GM18870 (cell line): ENCODE data around the gene SLC30A7.
"Not testable (repeated sequence)": the region's sequence is repeated elsewhere in the genome, so short reads cannot be mapped to it uniquely, and the experiment has no call there.

ENCODE experiments used
- ATAC-seq: cut with Tn5 transposase; IDR thresholded peaks from one replicate; pipeline ENCODE4 v1.9.1; 2021; ENCODE audit warnings: moderate library complexity; ENCODE audit not compliant: unreplicated experiment

Gene SLC30A7, protein sequence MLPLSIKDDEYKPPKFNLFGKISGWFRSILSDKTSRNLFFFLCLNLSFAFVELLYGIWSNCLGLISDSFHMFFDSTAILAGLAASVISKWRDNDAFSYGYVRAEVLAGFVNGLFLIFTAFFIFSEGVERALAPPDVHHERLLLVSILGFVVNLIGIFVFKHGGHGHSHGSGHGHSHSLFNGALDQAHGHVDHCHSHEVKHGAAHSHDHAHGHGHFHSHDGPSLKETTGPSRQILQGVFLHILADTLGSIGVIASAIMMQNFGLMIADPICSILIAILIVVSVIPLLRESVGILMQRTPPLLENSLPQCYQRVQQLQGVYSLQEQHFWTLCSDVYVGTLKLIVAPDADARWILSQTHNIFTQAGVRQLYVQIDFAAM

DNA sequence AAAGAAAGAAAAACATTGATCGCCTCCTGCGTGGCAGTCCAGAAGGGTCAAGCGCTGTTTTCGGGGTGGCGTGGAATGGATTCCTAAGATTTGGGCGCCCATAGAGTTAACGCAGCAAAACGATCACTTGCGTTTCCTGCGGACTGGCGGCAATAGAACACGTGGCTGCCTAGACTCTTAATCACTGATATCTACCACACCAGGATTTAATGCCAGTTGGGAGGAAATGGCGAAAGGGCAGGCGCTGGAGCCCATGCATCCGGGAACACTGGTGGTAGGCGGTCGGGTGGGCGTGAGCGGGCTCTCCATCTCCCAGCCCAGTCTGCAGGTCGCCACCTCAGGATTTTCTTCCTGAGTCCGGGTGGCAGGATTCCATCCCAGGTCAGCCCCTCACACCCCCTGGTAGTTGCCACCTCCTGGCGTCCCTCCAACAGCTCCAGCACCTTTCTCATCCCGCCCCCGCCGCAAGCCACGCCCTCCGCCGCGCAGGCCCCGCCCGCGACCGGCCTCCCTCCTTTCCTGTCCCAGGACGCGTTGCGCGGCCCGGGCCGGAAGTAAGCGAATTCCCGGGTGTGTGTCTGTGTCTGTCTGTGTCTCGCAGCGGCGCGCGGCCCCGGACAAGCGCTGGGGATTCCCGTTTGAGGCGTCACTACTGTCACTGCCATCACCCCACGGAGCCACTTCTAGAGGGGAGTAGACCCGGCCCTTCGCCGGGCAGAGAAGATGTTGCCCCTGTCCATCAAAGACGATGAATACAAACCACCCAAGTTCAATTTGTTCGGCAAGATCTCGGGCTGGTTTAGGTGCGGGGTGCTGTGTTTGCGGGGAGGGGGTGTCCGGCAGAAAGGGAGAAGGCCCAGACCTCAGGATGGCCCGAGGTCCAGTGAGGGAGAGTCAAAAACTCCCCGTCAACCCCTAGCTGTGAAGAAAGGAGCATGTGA lies at the start of gene SLC30A7:
Gene SLC30A7, plus strand, starts transcription at position 551 of the 941 bp plus-strand sequence. Its CDS starts 173 bp downstream, at position 724.
- peak; percentile 59 for ATAC-seq

GRCh38 chr1:100847361-100848082 lies 48.4 kb upstream of the SLC30A7 start:
- no peak for ATAC-seq

DNA sequence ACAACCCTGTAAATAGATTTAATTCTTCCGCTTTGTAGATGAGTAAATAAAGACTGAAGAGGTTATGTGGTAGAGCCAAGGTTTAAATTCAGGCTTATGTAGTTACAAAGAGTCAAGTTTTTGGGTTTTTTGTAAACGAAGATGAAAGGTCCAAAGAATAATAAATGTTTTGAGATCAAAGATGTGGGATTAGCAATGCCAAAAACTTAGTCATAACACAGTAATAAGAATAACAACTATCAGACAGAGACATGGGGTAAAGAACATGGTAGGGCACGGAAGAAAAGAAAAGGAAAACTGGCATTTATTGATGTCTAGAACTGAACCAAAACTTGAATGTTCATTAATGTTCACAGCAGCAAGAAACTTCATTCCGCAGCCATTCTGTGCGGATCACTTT lies 44.2 kb upstream of the SLC30A7 start:
- ATAC-seq, result no peak

DNA sequence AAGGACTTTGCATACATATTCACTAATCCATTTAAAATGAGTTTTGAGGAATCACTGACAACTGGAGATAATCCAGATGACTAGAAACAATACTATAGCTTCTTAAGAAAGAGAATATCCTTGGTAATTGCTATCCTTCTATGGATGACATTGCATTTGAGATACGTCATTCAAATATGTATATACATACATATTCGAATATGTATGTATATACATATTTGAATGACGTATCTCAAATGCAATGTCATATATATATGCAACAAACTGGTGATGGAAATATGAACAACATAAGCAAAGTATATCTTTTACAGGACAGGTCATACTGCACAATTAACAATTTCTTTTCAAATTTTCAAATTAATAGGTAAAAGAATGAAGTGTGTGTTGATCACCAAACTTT lies 42.9 kb upstream of the SLC30A7 start:
- no peak for ATAC-seq

DNA sequence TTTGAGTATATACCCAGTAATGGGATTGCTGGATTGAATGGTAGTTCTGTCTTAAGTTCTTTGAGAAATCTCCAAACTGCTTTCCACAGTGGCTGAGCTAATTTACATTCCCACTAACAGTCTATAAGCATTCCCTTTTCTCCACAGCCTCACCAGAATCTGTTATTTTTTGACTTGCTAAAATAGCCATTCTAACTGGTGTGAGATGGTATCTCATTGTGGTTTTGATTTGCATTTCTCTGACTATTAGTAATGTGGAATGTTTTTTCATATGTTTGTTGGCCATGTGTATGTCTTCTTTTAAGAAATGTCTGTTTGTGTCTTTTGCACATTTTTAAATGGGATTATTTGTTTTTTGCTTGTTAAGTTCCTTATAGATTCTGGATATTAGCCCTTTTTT lies 40.8 kb upstream of the SLC30A7 start:
- not testable (repeated sequence) for ATAC-seq

GRCh38 chr1:100860397-100860991 lies 35.4 kb upstream of the SLC30A7 start:
- ATAC-seq, result no peak

DNA sequence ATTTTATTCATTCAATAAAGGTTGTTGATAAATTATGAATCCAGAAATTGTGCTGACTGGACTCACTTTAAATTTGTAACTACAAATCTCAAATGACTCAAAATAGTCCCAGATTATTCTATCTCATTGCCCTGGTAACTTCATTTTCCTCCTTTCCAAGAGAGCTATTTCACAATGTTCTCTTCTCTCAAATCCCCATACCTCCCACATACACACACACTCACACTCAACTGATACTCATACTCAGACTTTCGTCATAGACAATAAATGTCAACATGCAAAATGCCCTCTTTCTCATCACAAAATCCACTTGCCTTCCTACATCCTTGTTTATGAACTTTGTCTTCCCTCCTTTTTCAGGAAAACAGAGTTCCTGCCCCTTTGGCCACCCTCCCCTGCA lies 34.5 kb upstream of the SLC30A7 start:
- ATAC-seq, result no peak

- ATAC-seq, result no peak
Observed at GRCh38 chr1:100862591-100862990, 33.3 kb upstream of the SLC30A7 start.

GRCh38 chr1:100866041-100866900 lies 29.6 kb upstream of the SLC30A7 start:
- no peak for ATAC-seq

GRCh38 chr1:100866901-100867206 lies 29.0 kb upstream of the SLC30A7 start:
- ATAC-seq, result no peak

DNA sequence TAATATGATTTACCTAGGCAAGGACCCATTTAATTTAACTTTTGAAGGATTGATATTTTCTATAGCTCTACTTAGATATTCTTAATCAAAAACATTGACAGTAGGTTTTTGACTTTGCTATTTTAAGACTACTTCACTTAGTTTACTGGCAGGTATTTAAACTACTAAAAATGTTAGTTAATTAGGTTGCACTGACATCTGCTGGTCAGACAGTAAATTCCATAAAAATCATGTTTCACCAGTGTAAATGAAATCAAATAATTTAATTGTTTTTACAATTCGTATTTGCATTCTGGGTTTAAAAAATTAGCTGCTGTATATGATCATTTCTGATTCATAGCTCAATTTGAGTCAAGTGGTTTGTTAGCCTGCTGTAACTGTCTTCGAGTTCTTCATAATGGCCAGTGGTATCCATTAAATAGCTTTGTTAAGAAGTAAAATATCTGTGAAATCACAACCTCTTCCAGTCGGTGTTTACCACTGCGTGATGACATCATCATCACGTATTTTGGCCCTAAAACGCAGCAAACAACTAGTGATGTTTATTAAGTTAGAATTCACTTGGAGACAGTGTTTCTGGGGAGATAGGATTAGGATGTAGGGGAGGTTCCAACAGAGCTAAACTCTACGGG lies 27.4 kb upstream of the SLC30A7 start:
- no peak for ATAC-seq

- ATAC-seq, result no peak
Observed at GRCh38 chr1:100869996-100870395, 25.9 kb upstream of the SLC30A7 start.

GRCh38 chr1:100874433-100874832 lies 21.5 kb upstream of the SLC30A7 start:
- ATAC-seq, result no peak

DNA sequence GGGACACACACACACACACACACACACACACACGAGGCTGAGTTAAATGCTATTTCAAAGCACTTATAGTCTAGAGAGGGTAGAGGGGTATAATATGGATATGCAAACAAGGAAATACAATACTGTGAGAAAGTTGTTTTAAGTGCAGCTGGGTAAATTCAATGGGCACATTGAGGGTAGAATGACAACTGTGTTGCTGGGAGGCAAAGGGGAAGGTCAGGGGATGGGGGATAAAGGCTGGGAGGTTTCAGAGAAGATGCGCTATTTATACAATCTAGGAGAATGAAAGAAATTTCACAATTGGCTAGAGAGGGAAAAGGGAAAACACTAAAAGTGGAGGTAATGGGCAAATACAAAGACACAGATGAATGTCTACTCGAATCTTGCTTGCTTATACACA lies 20.7 kb upstream of the SLC30A7 start:
- no peak for ATAC-seq

GRCh38 chr1:100876291-100876690 lies 19.6 kb upstream of the SLC30A7 start:
- ATAC-seq, result no peak

DNA sequence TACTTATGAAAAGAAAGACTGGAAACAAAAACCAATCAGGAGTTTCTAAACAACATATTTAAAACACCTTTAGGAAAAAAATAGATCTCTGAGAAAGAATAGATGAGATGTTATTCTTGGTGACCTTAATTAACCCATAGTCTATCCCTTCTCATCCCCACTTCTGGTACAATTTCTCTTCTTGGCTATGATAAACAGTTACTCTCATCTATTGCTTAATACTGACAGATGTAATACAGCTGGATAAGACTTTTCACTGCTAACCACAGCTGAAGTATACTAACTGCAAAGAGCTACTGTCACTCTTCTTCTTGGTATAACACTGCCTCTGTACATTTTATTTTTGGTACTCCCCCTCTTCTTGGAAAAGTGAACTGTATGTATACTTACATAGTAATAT lies 16.5 kb upstream of the SLC30A7 start:
- ATAC-seq, result no peak

DNA sequence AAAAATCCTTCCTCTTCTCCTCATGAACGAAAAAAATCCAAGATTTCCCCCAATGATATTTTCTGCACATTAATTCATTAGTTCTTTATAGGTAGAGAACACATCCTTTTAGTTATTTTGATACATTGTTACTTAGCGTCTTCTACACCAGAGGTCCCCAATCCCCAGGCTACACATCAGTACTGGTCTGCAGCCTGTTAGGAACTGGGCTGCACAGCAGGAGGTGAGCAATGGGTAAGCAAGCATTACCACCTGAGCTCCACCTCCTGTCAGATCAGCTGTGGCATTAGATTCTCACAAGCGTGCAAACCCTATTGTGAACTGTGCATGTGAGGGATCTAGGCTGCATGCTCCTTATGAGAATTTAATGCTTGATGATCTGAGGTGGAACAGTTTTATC lies 14.2 kb upstream of the SLC30A7 start:
- no peak for ATAC-seq

DNA sequence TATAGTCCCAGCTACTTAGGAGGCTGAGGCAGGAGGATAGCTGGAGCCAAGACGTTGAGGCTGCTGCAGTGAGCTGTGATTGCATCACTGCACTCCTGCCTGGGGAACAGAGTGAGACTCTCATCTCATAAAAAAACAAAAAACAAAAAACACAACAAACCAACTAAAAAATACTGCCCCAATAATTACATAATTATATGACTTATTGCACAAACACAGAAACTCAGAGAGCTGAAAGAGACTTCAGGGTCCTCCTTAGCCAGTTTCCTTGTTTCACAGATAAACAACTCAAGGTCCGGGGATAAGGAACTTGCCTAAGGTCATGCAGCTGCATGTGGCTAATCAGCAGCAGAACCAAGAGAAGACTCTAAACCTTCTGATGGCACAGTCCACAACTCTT lies 13.2 kb upstream of the SLC30A7 start:
- ATAC-seq, result no peak

DNA sequence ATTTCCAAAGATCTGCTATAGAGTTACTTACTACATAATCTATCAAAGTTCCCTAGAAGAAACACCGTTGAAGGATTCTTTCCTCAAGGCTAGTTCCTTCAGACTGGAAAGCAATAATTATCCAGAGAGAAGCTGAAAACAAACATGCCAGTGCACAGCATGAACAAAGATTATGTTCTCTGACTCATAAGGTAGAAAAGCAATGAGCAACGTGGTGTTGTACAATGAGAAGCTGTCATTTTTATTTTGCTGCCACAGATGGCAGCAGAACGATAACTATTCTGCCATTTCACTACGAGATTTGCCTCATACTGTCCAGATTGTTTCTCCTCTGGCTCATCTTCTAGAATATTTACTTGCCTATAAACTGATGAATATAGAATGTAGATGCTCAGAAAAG lies 11.9 kb upstream of the SLC30A7 start:
- ATAC-seq, result no peak

DNA sequence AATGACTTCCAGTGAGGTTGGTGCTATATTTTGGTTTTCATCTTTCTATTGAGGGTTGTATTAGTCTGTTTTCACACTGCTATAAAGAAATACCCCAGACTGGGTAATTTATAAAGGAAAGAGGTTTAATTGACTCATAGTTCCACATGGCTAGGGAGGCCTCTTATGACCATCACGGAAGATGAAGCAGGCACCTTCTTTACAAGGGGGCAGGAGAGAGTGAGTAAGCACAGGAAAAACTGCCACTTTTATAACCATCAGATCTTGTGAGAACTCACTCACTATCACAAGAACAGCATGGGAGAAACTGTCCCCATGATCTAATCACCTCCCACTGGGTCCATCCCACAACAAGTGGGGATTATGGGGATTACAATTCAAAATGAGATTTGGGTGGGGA lies 6.9 kb upstream of the SLC30A7 start:
- ATAC-seq, result not testable (repeated sequence)
